GM18873 (cell line): ENCODE measurements around the gene CALCOCO2.

Experiments used
- ATAC-seq: cut with Tn5 transposase; IDR thresholded peaks from one replicate; pipeline ENCODE4 v1.9.1; 2021; ENCODE audit warnings: mild to moderate bottlenecking, moderate library complexity, moderate number of reproducible peaks; ENCODE audit not compliant: unreplicated experiment, low FRiP score

CALCOCO2 gene

DNA sequence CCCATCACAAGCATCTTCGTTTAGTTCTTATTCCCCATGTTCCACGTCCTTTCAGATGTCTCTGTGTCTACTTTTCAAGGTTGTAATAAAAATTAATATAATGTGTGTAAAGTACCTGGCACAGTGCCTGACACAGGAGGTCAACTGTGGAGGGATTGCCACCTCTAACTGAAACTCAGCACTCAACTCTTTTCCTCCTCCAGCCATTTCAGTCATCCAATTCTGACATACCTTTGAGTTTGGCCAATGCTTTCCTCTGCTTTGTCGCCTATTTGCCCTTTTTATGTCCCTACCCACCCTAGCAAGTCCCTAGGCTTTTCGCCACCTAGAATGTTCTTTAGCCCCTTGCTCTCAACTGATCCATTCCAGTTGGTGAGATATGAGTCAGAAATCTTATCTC lies 78.9 kb downstream of the CALCOCO2 start:
- no peak for ATAC-seq

GRCh38 chr17:48910370-48910769 lies 79.5 kb downstream of the CALCOCO2 start:
- no peak for ATAC-seq

GRCh38 chr17:48912476-48912875 lies 81.6 kb downstream of the CALCOCO2 start:
- ATAC-seq: no peak
